IMR-90 (cell line): ENCODE measurements around the gene LOX.

ENCODE experiments used
- CEBPB ChIP-seq: IDR thresholded peaks from 2 replicates; pipeline ENCODE4 v1.6.1; 2012; ENCODE audit warnings: low read depth, low read length, improper control_type of control experiment
- CTCF ChIP-seq: conservative IDR thresholded peaks from 2 replicates; pipeline ENCODE4 v1.5.1; 2012; ENCODE audit warnings: mild to moderate bottlenecking, low read depth, low read length, improper control_type of control experiment
- POLR2A ChIP-seq: IDR thresholded peaks from 2 replicates; pipeline ENCODE4 v1.6.1; 2012; ENCODE audit warnings: mild to moderate bottlenecking, low read depth, low read length
- USF2 ChIP-seq: fragments of 150-350 bp; IDR thresholded peaks from 2 replicates; pipeline ENCODE4 v1.6.1; 2017; ENCODE audit warnings: mild to moderate bottlenecking, antibody characterized with exemption, low read length, low read depth

GRCh38 chr5:122089096-122090013 is 11.3 kb upstream of the LOX start:
- TF ChIP-seq CTCF (no peak), CEBPB (no peak), POLR2A (no peak), USF2 (no peak)
